Prostate gland (tissue), 2 donors: Measurements from ENCODE around the gene PDE4D.

Source experiments
- CTCF ChIP-seq, 4 experiments: fragments of 200-600 bp in 2 of 4; fragments of 450-650 bp in 2 of 4; sonication (generic) in 2 of 4; IDR thresholded peaks; 1 replicate in 3 of 4; 2 replicates in 1 of 4; pipeline ENCODE4 v1.5.1; 2016 to 2019; ENCODE audit warnings: antibody characterized with exemption in 4 of 4, mild to moderate bottlenecking in 2 of 4, moderate library complexity in 2 of 4
- POLR2A ChIP-seq: fragments of 450-650 bp; IDR thresholded peaks from one replicate; pipeline ENCODE4 v1.6.1; 2016; ENCODE audit warnings: antibody characterized with exemption, mild to moderate bottlenecking
- POLR2AphosphoS5 ChIP-seq: sonication (generic); formaldehyde crosslinking; IDR thresholded peaks from one replicate; pipeline ENCODE4 v1.6.1; 2017; ENCODE audit warnings: antibody characterized with exemption

- no peak for TF ChIP-seq CTCF (IDR thresholded peaks at IDR 0.05)
- TF ChIP-seq POLR2AphosphoS5, result no peak
- TF ChIP-seq POLR2A, result no peak
Observed at GRCh38 chr5:59249160-59249559, 644.4 kb downstream of the PDE4D start.
